Lung (tissue), 16 donors: ENCODE results near the gene CEACAM7. TPM values are rescaled to one million over a fixed set of nuclear protein-coding genes. Genes with fewer than 3 reads are reported as not detected.

Experiments used
- ATAC-seq: fragments of 200-7000 bp; cut with Tn5 transposase; one replicate; pipeline ENCODE4 v1.9.1; 2020; ENCODE audit warnings: moderate number of reproducible peaks; ENCODE audit not compliant: insufficient read depth, low FRiP score
- DNase-seq, 3 donors: peaks; one replicate each; pipeline ENCODE4 v3.0.0-alpha.2; 2013 to 2017
- H3K27ac ChIP-seq, 2 donors: one replicate each; pipeline ENCODE4 v1.5.1; 2013; ENCODE audit warnings: mild to moderate bottlenecking in 2 of 2, moderate library complexity in 2 of 2, control low read depth in 1 of 2, inconsistent platforms in 1 of 2, low read depth in 1 of 2, low read length in 1 of 2
- H3K27me3 ChIP-seq, 3 donors: one replicate each; pipeline ENCODE4 v1.5.1; 2013; ENCODE audit warnings: low read length in 2 of 3; ENCODE audit not compliant: control insufficient read depth in 3 of 3, insufficient read depth in 3 of 3
- H3K36me3 ChIP-seq, 4 donors: one replicate each; pipeline ENCODE4 v1.5.1; 2013; ENCODE audit warnings: low read length in 4 of 4, mild to moderate bottlenecking in 1 of 4, moderate library complexity in 1 of 4; ENCODE audit not compliant: control insufficient read depth in 4 of 4, insufficient read depth in 4 of 4
- H3K4me1 ChIP-seq, 5 donors: one replicate each; pipeline ENCODE4 v1.5.1; 2013; ENCODE audit warnings: low read length in 5 of 5, mild to moderate bottlenecking in 2 of 5, moderate library complexity in 1 of 5; ENCODE audit not compliant: control insufficient read depth in 5 of 5, insufficient read depth in 5 of 5
- H3K4me3 ChIP-seq: one replicate; pipeline ENCODE4 v1.5.1; 2013; ENCODE audit warnings: mild to moderate bottlenecking, control low read depth, moderate library complexity
- H3K9ac ChIP-seq, 2 donors: one replicate each; pipeline ENCODE4 v1.5.1; 2013; ENCODE audit warnings: low read length in 2 of 2, control low read depth in 1 of 2; ENCODE audit not compliant: insufficient read depth in 1 of 2
- H3K9me3 ChIP-seq, 4 donors: one replicate each; pipeline ENCODE4 v1.5.1; 2013; ENCODE audit warnings: low read length in 3 of 4, mild to moderate bottlenecking in 1 of 4, moderate library complexity in 1 of 4; ENCODE audit not compliant: control insufficient read depth in 4 of 4, insufficient read depth in 3 of 4
- WGBS, 2 donors: extraction: QIAGEN DNeasy Blood & Tissue Kit; methylation state at CpG; one replicate each; pipeline ENCODE4 v1.1.7; 2013; 5-methylcytosine and 5-hydroxymethylcytosine counted together
- long read RNA-seq, 5 donors: transcript quantifications; one replicate each; lab custom pipeline, GENCODE V29; 2026
- polyA plus RNA-seq, 2 donors: library from polyadenylated mRNA; stranded (reverse); fragments of 200-250 nt; gene quantifications; one replicate each; pipeline ENCODE4 v1.2.1, GENCODE V29; 2013
- total RNA-seq, 2 donors: library from RNA; depleted of rRNA in 1 of 2; stranded (reverse); fragments of >200 nt in 1 of 2; gene quantifications; one replicate each; pipeline ENCODE4 v1.2.1, GENCODE V29; 2014 to 2021
- TF ChIP-seq, protein P1 (sequence below): IDR thresholded peaks from 2 replicates; pipeline ENCODE4 v1.5.1; 2012; ENCODE audit warnings: mild to moderate bottlenecking; ENCODE audit errors: control extremely low read depth, extremely low read depth
- donor health status: control.
- donor health status: control.
- donor health status: Bipolar disorder and iron deficiency.
- donor health status: healthy.
- donor health status: DM: yes; HTN: yes; CAD: no.

Gene CEACAM7
- total RNA-seq (under 1 TPM; 0.11 to 0.37 TPM), polyA plus RNA-seq (under 1 TPM; 0.15 to 0.41 TPM)
- long read RNA-seq, donor 1: 0 reads
- long read RNA-seq, donor 2: 0 reads
- long read RNA-seq, donor 3: 0 reads
- long read RNA-seq, donor 4: 0 reads
- long read RNA-seq, donor 5: 0 reads

GRCh38 chr19:41688098-41688497 lies at the start of gene CEACAM7:
TSS of gene CEACAM7 (minus strand) at chr19:41688270. CDS start at chr19:41688165, 105 bp downstream.
- no peaks in the 10 kb centered on the region for H3K4me1 ChIP-seq
- no peak within 1 kb of the TSS for H3K27ac ChIP-seq
- H3K4me3 ChIP-seq: no peak within 1 kb of the TSS
- peaks cover 0 to 3% (median 0%) of the 10 kb centered on the region in 3 donors for H3K27me3 ChIP-seq
- no peak for DNase-seq
- no peaks in the 10 kb centered on the region for H3K36me3 ChIP-seq
- TF ChIP-seq, protein P1, sequence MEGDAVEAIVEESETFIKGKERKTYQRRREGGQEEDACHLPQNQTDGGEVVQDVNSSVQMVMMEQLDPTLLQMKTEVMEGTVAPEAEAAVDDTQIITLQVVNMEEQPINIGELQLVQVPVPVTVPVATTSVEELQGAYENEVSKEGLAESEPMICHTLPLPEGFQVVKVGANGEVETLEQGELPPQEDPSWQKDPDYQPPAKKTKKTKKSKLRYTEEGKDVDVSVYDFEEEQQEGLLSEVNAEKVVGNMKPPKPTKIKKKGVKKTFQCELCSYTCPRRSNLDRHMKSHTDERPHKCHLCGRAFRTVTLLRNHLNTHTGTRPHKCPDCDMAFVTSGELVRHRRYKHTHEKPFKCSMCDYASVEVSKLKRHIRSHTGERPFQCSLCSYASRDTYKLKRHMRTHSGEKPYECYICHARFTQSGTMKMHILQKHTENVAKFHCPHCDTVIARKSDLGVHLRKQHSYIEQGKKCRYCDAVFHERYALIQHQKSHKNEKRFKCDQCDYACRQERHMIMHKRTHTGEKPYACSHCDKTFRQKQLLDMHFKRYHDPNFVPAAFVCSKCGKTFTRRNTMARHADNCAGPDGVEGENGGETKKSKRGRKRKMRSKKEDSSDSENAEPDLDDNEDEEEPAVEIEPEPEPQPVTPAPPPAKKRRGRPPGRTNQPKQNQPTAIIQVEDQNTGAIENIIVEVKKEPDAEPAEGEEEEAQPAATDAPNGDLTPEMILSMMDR: no peak
- no peak within 1 kb of the TSS for H3K9ac ChIP-seq
- 59 to 83% methylated on average over 1 of the region's 1 CpG for WGBS, 2 donors
- ATAC-seq: no peak
- peaks cover 0 to 4% (median 0%) of the 10 kb centered on the region in 4 donors for H3K9me3 ChIP-seq

DNA sequence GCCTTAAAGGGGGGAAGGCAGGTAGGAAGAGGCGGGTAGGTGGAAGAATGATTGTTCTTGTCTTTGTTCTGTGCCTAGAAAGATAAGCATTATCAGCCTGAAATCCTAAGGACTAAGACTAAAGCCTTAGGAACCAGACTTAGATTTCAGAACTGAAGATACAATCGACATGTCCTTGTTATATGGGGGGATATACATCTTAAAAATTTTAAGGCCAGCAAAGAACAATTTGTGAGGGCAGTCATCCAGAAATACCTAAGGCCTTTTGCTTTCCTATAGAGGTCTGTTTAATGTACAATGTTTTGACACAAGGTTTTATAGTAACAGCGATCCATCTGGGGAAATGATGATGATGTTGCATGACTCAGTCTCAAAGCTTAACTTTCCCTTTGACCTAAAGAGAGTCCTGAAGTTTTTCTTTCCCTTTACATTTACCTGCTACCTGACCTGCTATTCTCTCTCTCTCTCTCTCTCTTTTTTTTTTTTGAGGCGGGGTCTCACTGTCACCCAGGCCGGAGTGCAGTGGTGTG lies 47.1 kb upstream of the CEACAM7 start:
- no peaks in the 10 kb centered on the region for H3K36me3 ChIP-seq
- H3K9ac ChIP-seq: no peak overlapping the region
- ATAC-seq: no peak
- no peaks in the 10 kb centered on the region for H3K9me3 ChIP-seq
- H3K4me3 ChIP-seq: no peak overlapping the region
- H3K4me1 ChIP-seq: no peaks in the 10 kb centered on the region
- H3K27ac ChIP-seq: peak overlapping the region in 1 of 2 donors; percentile 85
- H3K27me3 ChIP-seq: no peaks in the 10 kb centered on the region
- 68 to 89% methylated on average over 5 of the region's 5 CpGs for WGBS, 2 donors
- TF ChIP-seq, protein P1: no peak
- no peak for DNase-seq

GRCh38 chr19:41734585-41734984 lies 46.5 kb upstream of the CEACAM7 start:
- H3K27me3 ChIP-seq: no peaks in the 10 kb centered on the region
- H3K27ac ChIP-seq: peak overlapping the region in 1 of 2 donors; percentile 42
- H3K9me3 ChIP-seq: no peaks in the 10 kb centered on the region
- H3K4me3 ChIP-seq: no peak overlapping the region
- DNase-seq (peak in 2 of 3 donors; percentile 4 to 6), ATAC-seq (peak; percentile 84)
- no peaks in the 10 kb centered on the region for H3K36me3 ChIP-seq
- WGBS, 2 donors: 55 to 75% methylated on average over 3 of the region's 3 CpGs
- H3K9ac ChIP-seq: no peak overlapping the region
- H3K4me1 ChIP-seq: no peaks in the 10 kb centered on the region
- TF ChIP-seq, protein P1: no peak
